HG02870 (cell line): ENCODE data around the gene TELO2.

Source experiments
- ATAC-seq: cut with Tn5 transposase; IDR thresholded peaks from one replicate; pipeline ENCODE4 v1.9.1; 2021; ENCODE audit warnings: mild to moderate bottlenecking, moderate library complexity; ENCODE audit not compliant: unreplicated experiment

TELO2 gene

GRCh38 chr16:1534021-1535020 is 41.2 kb downstream of the TELO2 start:
- no peak for ATAC-seq

DNA sequence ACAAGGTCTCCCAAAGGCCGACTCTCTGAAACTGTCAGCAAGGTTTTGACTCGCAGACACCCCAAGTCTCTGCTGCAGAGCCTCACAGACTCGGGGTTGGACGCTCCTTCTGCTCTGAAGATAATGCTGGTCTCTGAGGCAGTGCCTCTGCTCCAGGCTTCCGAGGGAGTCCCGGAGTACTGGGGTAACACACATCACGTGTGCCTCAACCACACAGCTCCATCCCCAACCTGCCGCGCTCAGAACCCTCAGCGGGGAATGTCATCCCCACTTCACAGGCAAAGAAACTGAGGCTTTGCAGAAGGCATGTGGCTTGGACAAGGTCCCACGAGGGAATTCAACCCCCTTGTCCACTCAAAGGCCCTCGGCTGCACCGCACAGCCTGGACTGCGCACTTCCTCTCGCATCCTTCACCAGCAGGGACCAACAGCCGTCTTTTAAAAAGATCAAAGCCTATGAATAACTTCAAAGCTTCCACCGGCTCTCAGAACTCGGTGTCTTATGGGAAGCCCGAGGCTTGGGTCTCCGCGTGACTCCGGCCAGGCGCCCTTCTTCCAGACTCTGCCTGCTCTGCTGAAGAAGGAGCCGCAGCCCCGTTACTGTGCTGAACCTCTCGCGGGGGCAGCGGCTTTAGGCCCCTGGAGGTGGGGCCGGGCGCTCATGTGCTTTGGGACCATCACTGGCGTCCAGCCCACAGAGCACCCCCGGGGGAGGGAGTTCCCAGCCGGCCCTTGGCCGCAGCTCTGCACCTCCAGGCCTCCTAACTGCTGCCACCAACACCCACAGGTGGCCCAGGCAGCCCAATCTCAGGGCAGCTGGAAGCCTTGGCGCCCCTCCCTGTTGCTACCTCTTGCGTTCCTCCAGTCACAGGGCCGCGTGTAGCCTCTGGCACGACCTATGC is 42.5 kb downstream of the TELO2 start:
- ATAC-seq, result no peak

DNA sequence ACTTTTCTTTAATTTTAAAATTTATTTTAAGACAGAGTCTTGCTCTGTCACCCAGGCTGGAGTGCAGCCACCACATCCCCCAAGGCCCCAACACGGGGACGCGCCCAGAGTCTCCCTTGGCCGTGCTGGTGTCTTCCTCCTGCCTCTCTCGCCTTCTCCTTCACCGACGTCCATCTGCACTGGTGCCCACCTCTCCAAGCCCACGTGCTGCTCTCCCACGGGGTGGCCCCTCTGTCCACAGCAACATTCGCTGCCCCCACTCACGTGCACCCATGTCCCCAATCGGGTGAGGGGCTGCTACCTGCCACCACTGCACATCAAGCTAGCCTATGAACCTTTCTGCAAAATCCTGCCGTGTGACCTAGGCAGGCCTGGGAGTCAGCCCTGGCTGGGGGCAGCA is 43.4 kb downstream of the TELO2 start:
- no peak for ATAC-seq

DNA sequence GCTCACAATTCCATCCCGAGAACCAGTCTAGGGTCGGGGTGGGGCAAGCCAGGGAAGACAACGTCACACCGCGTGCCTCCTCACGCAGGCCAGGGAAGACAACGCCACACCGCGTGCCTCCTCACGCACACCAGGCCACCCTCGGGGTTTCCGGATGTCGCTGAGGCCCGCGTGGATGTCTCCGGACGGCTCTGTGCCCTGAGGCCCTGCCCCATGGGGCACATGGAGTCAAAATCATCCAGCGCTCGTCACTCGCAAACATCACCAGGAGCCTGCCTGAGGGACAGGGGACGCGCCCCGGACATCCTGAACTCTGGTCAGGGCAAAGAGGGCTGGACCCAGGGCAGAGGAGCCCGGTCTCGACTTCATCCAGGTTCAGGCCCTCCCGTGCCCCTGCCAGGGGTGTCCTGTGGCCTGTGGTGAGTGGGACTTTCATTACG is 44.0 kb downstream of the TELO2 start:
- no peak for ATAC-seq

DNA sequence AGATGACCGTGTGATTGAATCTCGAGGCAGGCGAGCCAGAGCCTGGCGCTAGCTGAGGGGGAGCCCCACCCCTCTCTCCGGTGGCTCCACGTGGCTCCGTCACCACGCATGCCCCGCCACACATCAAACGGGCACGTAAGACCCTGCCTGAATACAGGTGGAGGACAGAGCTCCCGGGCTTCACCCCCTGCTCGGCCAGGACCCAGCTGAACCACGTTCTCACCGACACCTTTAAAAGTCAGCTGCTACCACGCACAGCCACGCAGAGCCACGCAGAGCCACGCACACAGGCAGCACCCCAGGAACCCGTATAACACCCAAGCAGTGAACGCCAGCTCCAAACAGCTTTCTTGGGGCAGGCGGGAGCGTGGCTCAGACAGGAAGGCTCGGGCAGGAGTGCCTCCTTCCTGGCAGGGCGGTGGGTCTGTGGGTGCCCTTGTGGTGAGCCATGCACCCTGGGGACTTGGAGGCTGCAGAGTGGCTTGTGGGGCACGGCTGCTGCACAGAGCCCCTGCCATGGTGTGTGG is 44.7 kb downstream of the TELO2 start:
- no peak for ATAC-seq

- no peak for ATAC-seq
These were observed 45.8 kb downstream of the TELO2 start for GRCh38 chr16:1538804-1539520.

DNA sequence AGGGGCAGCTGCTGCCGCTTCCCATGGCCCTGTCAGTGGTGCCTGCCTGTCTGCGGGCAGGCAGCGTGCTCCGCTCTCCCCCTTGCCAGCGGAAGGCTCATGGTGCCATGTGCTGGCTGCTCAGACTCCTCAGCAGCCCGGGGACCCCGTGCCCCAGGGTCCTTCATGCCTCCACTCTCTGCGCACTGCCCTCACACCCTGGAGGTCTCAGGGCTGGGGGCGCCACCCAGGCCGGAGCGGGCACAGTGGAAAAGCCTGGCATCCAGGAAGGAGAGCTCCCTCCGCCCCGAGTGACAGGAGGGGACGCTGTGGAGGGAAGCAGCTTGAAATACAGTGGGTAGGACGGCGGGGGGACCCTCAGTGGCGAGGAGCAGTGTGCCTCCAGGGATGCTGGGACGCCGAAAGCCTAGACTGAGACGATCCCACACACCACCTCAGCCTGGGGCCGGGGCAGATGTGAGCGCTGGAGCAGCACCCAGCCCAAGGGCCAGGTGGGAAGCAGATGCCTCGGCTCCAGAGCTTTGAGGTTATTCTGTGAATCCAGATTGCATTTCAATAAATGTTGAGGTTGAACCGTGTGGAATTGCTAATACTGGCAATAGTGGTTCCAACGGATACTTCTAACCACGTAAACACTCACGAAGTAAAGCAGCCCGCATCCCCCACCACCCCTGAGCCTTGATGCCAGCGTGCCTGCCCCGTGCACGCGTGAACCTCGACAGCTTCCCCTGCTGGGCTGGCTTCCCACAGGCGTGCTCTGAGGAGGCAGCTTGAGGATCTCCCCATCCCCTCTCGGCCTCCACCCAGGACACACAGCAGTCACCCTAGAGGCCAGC is 46.8 kb downstream of the TELO2 start:
- ATAC-seq, result no peak

GRCh38 chr16:1540556-1540855 is 47.3 kb downstream of the TELO2 start:
- no peak for ATAC-seq

- ATAC-seq, result no peak
These were observed 48.4 kb downstream of the TELO2 start for GRCh38 chr16:1541293-1542165.

DNA sequence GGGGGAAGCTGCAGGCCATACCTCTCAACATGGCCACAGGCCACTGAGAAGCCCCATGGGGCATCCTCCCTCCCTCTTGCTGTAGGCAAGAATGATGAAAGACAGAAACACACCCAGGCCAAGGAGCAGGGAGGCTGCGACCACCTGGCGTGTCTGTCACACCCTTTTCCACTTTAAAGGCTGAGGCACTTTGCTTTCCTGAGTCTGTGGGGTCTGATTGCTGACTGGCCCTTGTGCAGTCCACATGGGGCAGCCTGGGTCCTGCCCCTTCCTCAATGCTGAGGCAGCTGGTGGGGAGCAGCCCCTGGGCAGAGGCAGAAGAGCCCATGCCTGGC is 49.0 kb downstream of the TELO2 start:
- ATAC-seq, result no peak

GRCh38 chr16:1542533-1542932 is 49.4 kb downstream of the TELO2 start:
- ATAC-seq, result no peak

GRCh38 chr16:1543085-1543896 is 50.1 kb downstream of the TELO2 start:
- ATAC-seq, result no peak

DNA sequence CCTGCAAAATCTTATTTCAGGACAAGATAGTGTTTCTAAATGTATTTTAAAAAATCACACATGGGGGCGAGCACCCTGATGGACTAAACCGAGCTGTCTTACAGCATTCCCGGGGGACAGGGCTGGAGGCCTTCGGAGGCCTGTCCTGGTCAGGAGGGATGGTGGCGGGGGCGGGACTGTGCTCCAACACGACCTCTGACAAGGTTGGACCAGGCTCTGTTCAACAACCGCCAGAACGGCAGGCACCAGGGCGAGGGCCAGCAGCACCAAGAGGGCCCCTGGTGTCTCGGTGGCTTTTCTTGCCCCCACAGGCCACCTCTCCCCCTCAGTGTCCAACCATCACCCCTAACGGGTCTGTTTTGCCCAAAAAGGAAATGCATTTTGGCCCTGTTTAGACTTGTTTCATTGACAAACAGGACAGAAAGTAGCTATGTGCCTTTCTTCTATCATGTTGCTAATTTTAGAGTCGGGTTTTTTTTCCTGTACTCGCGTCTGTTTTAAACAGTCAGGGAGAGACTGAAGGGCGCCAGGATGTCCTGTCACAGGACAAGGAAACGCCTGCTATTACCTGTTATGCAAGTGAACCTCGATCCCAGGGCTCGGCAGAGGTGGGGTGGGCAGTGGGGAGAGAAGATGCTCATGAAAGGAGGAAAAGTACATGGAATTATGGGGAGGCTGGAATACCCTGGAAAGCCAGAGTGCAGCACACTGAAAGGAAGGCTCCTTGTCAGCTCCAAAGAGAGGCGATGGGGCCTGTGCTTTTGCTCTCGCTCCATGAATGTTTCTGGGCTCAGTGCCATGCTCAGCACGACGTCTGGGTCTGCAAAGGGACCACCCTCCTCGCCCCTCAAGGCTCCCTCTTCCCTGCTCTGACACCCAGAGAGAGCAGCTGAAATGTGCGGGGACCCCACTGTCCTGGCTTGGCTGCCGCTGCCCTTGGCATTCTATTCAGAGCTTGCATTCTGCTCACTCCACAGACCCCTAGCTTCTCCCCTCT is 52.2 kb downstream of the TELO2 start:
- ATAC-seq, result no peak

DNA sequence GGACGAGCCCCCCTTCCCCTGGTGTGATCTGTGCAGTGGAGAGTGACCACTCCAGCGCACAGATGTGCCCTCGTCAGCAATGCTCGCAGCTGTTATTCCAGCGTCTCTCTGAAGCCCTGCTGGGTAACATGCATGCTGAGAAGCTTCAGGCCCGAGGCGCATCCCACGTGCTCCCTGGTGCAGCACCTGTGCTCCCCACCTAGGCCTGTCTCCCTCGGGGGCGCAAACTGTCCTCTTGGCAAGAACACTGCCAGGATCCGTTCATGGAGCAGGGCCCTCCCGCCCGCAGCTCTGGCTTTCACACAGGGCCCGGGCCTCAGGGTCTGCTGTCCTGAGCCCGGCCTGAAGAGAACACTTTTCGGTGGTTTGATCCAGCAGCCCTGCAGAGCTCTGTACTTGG is 53.3 kb downstream of the TELO2 start:
- ATAC-seq, result no peak

- ATAC-seq, result no peak
These were observed 55.1 kb downstream of the TELO2 start for GRCh38 chr16:1548233-1548632.

DNA sequence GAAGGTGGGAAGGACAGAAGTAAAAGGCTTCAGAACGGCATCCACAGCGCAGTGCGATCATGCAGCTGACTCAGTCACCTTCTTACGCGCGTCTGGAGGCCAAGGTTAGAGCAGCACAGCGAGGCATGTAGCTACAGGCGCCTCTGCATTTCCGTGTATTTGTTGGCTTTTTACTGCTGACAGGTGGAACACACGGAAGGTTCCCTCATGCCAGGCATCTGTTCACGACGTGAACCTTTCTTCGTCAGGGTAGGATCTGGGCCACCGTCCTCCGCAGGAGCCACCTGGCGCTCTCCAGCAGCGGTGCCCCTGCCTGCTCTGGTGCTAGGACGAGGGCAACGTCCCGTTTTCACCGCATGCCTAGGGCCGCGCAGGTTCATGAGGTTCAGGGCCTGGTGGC is 55.6 kb downstream of the TELO2 start:
- no peak for ATAC-seq

DNA sequence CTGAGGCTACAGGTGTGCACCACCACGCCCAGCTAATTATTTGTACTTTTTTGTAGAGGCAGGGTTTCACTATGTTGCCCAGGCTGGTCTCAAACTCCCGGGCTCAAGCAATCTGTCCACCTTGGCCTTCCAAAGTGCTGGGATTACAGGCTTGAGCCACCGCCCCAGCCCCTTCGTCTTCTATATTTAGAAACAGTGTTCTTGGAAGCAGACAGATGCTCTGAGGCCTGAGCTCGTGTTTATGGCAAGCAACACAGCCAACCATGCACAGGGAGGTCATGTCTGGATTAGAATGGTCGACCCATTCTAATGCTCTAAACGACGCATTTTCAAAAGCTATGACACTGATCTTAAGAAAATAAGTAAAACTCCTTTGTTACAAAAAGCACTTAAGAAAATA is 56.9 kb downstream of the TELO2 start:
- no peak for ATAC-seq
